ENCODE measurements around the gene PDIA4.

DNA sequence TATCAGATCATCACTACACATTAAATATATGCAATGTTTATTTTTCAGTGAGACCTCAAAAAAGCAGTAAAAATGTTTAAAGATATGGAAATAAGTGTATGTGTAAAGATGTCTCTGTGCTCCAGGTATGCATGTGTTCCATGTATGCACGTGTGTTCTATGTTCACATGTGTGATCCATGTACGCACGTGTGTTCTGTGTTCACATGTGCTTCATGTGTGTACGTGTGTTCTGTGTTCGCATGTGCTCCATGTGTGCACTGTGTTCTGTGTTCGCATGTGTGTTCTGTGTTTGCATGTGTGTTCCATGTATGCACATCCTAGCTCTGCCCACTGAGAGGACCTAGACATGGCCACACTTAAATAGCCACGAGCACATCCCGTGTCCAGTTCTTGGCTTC is 15.6 kb upstream of the PDIA4 start:
- TF ChIP-seq, protein P1, sequence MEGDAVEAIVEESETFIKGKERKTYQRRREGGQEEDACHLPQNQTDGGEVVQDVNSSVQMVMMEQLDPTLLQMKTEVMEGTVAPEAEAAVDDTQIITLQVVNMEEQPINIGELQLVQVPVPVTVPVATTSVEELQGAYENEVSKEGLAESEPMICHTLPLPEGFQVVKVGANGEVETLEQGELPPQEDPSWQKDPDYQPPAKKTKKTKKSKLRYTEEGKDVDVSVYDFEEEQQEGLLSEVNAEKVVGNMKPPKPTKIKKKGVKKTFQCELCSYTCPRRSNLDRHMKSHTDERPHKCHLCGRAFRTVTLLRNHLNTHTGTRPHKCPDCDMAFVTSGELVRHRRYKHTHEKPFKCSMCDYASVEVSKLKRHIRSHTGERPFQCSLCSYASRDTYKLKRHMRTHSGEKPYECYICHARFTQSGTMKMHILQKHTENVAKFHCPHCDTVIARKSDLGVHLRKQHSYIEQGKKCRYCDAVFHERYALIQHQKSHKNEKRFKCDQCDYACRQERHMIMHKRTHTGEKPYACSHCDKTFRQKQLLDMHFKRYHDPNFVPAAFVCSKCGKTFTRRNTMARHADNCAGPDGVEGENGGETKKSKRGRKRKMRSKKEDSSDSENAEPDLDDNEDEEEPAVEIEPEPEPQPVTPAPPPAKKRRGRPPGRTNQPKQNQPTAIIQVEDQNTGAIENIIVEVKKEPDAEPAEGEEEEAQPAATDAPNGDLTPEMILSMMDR (IDR thresholded peaks at IDR 0.05; ENCODE audit: insufficient read depth, low read length, poor library complexity, severe bottlenecking), result no peak
- TF ChIP-seq EZH2phosphoT487 (conservative IDR thresholded peaks at IDR 0.05; ENCODE audit: low read length), result no peak

Measured in SU-DHL-6 (cell line).